Measurements from ENCODE around the gene CHKB.

CHKB gene

DNA sequence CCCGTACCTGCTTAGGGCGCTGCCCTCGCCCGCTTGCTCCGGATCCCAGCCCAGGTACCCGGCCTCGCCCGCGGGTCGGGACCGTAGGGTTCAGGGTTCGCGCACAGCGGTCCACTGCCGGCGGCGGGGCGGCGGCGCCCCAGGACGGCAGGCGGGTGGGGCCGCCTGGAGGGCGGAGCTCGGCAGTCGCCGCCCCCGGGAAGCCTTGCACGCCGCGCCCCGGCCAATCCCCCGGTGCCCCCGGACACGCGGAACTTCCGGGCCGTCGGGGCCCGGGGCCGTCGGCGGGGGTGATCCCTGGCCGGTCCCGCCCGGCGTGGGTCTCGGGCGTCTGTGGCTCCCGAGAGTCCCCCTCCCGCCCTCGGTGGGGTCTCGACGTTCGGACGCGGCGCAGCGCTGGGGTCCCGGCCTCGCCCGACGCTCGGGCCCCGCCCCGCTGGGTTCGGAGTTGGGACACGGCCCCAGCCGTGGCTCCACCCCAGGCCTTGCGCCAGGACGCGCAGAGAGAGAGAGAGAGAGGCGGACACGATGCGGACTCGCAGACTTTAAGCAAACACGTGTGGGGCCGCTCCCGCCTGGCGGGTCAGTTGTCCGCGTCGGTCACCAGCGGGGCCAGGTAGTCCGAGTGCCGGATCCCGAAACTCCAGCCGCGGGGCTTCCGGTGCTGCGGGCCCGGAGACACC lies 52.6 kb downstream of the CHKB start, which contains the start of gene TYMP:
Gene TYMP, minus strand, starts transcription at position 116 of the 683 bp plus-strand sequence. CDS start 303 bp downstream, outside the sequence.
- DNase-seq, result no peak
- H3K27ac ChIP-seq, result no peak within 1 kb of the TSS

DNA sequence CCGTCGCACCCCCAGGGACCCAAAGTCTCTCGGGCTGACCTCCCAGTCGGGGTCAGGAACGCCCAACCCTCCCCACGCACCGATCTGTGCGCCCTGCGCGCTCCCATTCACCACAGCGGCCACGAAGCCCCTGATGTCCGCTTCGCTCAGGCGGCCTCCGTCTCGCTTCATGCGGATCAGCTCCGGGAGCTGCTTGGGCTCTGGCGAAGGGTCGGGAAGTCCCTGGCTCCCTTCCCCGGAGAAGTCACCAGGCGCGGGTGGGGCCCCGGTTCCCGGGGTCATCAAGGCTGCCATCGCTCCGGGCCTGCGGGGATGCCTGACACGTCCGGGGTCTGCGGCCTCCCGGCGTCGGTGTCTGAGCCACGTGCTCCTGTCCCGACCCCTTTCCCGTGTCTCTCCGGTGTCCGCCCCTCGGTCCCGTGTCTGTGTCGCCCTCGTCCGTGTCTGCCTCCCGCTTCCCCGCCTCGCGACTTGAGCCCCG lies 53.2 kb downstream of the CHKB start:
- Histone ChIP-seq H3K9me3 (ENCODE audit: severe bottlenecking) (peaks cover 11% of the 10 kb centered on the region), H3K4me3 (ENCODE audit: low read depth, low read length) (no peak overlapping the region), H3K27me3 (ENCODE audit: insufficient read depth, low read depth, severe bottlenecking) (no peaks in the 10 kb centered on the region), H3K27ac (no peak overlapping the region), H3K36me3 (peaks cover 3% of the 10 kb centered on the region)
- no peak for DNase-seq
- TF ChIP-seq, protein P1, sequence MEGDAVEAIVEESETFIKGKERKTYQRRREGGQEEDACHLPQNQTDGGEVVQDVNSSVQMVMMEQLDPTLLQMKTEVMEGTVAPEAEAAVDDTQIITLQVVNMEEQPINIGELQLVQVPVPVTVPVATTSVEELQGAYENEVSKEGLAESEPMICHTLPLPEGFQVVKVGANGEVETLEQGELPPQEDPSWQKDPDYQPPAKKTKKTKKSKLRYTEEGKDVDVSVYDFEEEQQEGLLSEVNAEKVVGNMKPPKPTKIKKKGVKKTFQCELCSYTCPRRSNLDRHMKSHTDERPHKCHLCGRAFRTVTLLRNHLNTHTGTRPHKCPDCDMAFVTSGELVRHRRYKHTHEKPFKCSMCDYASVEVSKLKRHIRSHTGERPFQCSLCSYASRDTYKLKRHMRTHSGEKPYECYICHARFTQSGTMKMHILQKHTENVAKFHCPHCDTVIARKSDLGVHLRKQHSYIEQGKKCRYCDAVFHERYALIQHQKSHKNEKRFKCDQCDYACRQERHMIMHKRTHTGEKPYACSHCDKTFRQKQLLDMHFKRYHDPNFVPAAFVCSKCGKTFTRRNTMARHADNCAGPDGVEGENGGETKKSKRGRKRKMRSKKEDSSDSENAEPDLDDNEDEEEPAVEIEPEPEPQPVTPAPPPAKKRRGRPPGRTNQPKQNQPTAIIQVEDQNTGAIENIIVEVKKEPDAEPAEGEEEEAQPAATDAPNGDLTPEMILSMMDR (IDR thresholded peaks at IDR 0.05; ENCODE audit: low read depth, low read length), result no peak

More for the DNA sequence above, 52.6 kb downstream of the CHKB start, which contains the start of gene TYMP:
- TF ChIP-seq, protein P1 (IDR thresholded peaks at IDR 0.05; ENCODE audit: low read depth, low read length), result no peak
- H3K9me3 ChIP-seq (ENCODE audit: severe bottlenecking), result peaks cover 11% of the 10 kb centered on the region
- H3K4me3 ChIP-seq (ENCODE audit: low read depth, low read length), result no peak within 1 kb of the TSS
- no peaks in the 10 kb centered on the region for H3K36me3 ChIP-seq
- H3K27me3 ChIP-seq (ENCODE audit: insufficient read depth, low read depth, severe bottlenecking), result no peaks in the 10 kb centered on the region

Measured in WERI-Rb-1 (cell line).